Measurements from ENCODE around the gene LIPG.
"Not testable (repeated sequence)": the region's sequence is repeated elsewhere in the genome, so short reads cannot be mapped to it uniquely, and the experiment has no call there.

Gene LIPG

DNA sequence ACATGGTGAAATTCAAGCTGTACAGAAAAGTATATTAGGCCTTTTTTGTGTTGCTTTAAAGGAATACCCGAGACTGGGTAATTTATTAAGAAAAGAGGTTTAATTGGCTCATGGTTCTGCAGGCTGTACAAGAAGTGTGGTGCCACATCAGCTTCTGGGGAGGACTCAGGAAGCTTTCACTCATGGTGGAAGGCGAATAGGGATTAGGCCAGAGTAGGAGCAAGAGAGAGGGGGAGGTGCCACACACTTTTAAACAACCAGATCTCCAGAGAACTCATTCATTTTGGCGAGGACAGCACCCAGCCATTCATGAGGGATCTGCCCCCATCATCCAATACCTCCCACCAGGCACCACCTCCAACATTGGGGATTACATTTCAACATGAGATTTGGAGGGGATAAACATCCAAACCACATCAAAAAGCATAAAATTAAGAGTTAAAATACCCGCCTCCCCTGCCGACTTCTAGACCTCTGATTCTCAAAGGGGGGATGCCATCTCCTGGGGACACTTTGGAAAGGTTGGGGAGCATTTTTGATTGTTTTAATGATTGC lies 15.1 kb upstream of the LIPG start:
- DNase-seq (ENCODE audit: low read depth) = no peak

DNA sequence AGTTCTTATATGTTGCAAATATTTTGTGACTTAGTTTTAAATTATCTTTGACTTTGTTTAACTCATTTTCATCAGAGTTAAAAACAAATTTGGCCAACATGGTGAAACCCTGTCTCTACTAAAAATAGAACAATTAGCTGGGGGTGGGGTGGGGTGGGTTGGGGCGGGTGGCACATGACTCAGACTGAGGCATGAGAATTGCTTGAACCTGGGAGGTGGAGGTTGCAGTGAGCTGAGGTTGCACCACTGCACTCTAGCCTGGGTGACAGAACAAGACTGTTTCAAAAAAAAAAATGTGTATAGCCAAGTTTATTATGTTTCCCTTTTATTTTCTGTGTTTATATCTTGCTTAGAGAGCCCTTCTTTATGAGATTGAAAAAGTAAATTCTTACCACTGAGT lies 14.2 kb upstream of the LIPG start:
- no peak for DNase-seq (ENCODE audit: low read depth)

GRCh38 chr18:49548229-49548636 lies 13.6 kb upstream of the LIPG start:
- DNase-seq (ENCODE audit: low read depth) = no peak

DNA sequence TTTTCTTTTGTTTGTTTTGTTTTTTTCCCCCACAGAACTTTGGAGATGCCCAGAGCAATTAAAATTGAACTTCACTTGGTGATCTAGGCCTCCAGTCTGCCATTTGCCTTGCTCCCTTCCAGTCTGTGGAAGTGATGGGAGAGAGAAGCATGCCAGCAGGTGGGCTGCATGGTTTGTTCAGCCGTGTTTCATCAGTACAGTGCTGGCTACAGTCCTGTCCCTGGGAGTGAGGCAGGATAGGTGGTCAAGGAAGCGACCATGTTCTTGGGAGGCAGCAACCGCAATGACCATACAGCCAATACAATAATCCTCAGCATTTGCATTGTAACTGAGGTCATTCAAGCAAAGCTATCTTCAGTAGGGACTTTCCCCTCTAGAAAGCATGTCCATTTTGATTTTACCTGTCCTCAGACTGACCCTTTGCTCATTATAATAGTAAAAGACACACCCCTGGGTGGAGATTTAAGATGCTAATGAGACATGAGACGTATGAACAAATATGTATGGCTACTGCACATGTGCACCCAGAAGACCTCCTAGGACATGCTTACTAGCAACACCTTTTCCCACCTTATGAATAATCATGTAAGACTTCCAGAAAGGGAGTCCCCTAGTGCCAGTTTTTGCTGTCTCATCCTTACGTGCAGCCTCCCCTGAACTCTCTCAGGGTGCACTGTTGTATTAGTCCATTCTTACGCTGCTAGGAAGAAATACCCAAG lies 11.1 kb upstream of the LIPG start:
- no peak for DNase-seq (ENCODE audit: low read depth)

GRCh38 chr18:49553003-49553402 lies 8.9 kb upstream of the LIPG start:
- DNase-seq (ENCODE audit: low read depth) = no peak

- DNase-seq (ENCODE audit: low read depth) = no peak
Observed at GRCh38 chr18:49555641-49556040, 6.2 kb upstream of the LIPG start.

GRCh38 chr18:49558356-49558755 lies 3.5 kb upstream of the LIPG start:
- DNase-seq (ENCODE audit: low read depth) = no peak

DNA sequence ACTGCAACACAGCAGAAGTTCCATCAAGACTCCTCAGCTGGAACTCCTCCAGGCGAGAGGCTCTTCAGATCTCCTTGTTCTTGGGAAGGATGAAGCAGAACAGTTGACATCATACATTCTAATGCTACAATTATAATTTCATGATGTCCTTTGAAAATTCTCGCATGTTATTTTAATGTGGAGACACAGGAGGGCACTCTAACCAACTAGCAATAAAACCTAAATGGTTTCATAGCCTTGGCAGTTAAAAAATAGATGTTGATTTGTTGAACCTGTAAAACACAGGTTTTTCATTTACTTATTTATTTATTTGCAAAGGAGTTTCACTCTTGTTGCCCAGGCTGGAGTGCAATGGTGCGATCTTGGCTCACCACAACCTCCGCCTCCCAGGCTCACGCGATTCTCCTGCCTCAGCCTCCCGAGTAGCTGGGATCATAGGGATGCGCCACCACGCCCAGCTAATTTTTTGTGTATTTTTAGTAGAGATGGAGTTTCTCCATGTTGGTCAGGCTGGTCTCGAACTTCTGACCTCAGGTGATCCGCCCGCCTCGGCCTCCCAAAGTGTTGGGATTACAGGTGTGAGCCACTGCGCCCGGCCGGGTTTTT lies 2.4 kb upstream of the LIPG start:
- DNase-seq (ENCODE audit: low read depth) = not testable (repeated sequence)

DNA sequence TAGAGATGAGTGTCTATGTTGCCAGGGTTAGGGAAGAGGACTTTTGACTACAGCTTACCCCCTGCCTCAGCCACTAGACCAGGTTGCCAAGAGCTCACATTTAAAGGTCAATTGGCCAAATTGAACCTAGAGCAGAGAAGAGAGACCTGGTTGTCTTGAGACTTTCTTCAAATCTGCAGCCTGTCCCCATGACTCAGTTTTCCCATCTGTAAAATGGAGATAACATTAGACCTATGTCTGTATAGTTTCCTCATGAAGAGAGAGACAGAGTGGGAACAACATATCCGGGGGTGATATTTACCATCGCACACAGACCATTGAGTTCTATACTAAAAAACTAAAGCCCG lies 1.6 kb upstream of the LIPG start:
- no peak for DNase-seq (ENCODE audit: low read depth)

- DNase-seq (ENCODE audit: low read depth) = no peak
Observed at GRCh38 chr18:49560624-49561288, 1.1 kb upstream of the LIPG start.

DNA sequence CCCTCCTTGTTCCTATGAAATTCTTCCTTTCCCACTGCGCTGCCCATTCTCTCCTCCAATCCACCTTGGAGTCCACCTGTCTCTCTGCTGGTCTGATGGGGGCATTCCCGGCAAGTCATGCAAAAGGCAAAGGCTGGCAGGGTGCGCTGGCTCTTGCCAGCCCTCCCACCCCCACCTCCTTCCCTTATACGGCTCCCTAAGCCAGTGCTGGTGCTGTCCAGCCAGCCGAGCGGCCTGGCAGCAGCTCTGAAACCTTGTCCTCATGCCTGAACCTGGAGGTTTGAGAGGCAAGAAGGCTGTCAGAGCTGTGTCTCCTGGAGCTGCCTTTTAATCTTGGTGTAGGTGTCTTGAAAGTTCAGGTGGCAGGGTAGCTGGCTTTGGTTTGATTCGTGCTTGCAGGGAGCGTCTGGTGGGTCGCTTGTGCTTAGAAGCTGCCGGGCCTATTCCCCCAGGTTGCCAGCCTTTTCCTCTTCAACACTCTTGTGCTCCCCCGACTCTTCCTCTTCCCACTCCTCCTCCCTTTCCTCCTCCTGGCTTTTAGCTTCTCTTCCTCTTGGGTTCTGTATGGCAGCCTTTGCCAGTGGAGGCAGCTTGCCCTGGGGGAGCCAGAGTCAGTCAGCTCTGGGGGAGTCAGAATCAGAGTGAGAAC lies 748 bp downstream of the LIPG start:
- no peak for DNase-seq (ENCODE audit: low read depth)

DNA sequence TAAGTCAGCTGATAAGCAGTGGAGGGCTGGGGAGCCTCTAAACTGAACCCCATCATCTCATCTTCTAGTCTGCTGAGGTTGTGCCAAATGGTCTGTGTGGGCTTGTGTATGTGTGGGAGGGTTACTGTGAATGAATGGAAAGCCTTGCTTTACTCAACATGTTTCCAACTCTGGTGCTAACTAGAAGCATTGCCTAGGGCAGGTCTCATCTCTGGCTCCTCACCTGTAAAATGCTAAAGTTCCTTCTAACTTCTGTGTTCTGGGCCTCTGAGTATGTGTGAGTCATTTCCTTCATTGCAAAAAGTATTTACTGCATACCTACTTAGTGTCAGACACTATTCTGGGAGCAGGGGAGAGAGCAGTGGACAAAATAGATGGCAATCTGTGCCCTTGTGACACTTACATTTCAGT lies 1.3 kb downstream of the LIPG start:
- no peak for DNase-seq (ENCODE audit: low read depth)

DNA sequence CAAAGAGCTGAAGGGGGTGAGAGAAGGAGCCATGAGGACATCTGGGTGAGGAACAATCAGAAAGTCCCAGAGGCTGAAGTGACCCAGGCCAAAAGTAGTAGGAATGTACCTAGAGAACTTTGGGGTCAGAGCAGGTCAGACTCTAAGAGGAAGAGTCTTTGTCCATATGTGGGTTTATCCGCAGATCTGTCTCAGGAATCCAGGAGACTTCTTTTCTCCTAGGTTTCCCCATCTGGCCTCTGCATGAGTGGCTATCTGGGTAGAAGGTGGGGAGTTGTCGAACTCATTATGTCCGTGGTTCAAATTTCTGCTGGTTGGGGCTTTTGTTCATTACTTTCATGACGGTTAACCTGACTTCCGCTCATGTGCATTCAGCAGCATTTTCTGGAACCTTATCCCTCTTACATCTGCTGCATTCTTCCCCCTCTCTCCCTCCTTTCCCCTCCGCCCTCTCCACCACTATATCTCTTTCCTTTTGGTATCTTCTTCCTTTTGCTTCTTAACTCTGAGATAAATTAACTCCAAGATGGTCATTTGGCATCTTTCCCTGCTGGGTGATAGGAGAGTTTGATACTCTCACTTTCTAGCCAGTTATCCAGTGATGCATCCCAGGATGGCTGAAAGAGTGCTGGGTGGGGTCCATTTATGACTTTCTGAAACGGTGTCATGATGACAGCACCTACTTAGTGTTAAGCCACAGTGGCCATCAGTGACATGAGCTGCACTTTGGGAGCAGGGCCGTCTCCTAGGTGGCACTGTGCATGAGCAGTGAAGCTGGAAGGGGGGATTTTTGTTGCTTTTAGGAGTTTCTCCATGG lies 2.1 kb downstream of the LIPG start:
- no peak for DNase-seq (ENCODE audit: low read depth)

DNA sequence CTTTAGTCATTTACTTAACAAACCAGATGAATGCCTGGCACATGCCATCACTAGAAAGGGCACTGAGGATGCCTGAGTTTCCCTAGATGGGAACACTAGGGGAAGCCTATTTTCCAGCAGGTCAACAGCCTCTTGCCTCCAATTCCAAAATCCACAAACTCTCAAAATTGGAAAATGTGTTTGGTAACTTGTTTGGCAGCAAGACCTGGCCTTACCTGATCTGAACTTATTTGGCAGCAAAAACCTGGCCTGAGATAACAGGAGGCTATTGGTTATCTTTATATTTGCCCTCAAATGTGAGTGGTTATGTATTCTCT lies 2.6 kb downstream of the LIPG start:
- no peak for DNase-seq (ENCODE audit: low read depth)

GRCh38 chr18:49565101-49565500 lies 3.2 kb downstream of the LIPG start:
- no peak for DNase-seq (ENCODE audit: low read depth)

- DNase-seq (ENCODE audit: low read depth) = no peak
Observed at GRCh38 chr18:49565612-49566011, 3.8 kb downstream of the LIPG start.

- DNase-seq (ENCODE audit: low read depth) = no peak
Observed at GRCh38 chr18:49566217-49566770, 4.4 kb downstream of the LIPG start.

DNA sequence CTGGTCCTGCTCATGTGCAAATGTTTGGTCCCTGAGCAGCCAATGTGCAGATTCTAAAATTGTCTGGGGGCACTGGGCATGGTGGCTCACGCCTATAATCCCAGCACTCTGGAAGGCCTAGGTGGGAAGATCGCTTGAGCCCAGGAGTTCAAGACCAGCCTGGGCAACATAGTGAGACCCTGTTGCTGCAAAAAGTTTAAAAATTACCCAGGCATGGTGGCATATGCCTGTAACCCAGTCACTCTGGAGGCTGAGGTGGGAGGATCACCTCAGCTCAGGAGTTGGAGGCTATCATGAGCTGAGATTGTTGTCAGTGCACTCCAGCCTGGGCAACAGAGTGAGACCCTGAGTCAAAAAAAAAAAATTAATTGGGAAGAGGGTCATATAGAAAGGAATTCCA lies 5.1 kb downstream of the LIPG start:
- no peak for DNase-seq (ENCODE audit: low read depth)

DNA sequence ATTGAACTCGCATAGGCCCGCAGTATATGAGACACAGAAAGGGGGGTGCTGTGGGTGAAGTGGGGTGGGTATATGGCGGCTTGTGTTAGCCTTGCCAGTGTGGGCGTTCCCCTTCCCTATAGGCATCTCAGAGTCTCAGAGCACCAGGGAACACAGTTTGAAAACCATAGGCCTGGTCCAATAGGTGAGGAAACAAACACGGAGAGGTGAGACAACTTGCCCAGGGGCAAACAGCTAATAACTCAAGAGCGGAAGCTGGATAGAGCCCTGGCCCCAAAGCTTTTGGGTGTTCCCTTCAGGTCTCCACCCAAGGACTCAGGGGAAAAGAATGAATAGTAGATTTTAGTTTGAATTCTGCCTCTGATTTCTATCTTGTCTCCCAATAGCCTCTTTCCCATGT lies 7.9 kb downstream of the LIPG start:
- no peak for DNase-seq (ENCODE audit: low read depth)

DNA sequence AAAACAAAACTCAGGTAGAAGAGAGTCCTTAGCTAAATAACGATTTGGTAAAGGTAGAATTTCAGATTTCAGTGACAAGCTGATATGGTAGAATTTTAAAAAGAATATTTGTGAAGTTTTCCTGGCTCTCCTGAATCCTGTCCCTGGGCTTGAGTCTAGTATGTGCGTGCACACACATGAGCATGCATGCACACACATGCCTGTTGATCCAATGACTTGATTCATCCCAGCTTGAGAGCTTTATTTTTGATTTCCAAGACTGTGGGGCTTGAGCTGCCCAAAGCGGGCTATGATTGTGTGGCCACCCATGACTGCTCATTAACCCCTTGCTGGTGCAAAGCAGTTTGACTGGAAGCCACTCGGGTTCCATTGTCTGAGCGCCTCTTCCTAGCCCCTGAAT lies 9.0 kb downstream of the LIPG start:
- DNase-seq (ENCODE audit: low read depth) = no peak

- no peak for DNase-seq (ENCODE audit: low read depth)
Observed at GRCh38 chr18:49572611-49573345, 10.9 kb downstream of the LIPG start.
